HG02798 (cell line): ENCODE measurements around the gene AP3S2.
"Not testable (repeated sequence)": the region's sequence is repeated elsewhere in the genome, so short reads cannot be mapped to it uniquely, and the experiment has no call there.

Experiments used
- ATAC-seq: cut with Tn5 transposase; IDR thresholded peaks from one replicate; pipeline ENCODE4 v1.9.1; 2021; ENCODE audit warnings: mild to moderate bottlenecking; ENCODE audit not compliant: unreplicated experiment, poor library complexity

The AP3S2 gene

DNA sequence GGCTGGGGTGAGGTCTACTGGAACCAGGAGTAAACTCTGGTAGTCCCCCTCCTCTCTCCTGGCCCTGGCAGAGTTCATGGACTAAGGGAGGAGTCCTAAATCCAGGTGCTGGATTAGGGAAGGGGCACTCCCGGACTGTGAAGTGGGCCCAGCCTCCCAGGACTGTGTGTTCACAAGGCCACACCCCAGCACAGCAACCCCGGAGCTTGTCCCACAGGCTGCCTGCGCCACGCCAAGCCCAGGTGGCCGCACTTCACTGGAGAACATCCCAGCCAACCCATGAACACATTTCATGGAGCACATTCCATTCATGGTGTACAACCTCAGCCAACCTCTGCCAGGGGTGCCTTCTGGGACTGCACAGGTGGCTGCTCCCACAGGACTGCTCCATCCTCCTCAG lies 10.7 kb upstream of the AP3S2 start:
- ATAC-seq = no peak

GRCh38 chr15:89903858-89904130 lies 10.0 kb upstream of the AP3S2 start:
- no peak for ATAC-seq

DNA sequence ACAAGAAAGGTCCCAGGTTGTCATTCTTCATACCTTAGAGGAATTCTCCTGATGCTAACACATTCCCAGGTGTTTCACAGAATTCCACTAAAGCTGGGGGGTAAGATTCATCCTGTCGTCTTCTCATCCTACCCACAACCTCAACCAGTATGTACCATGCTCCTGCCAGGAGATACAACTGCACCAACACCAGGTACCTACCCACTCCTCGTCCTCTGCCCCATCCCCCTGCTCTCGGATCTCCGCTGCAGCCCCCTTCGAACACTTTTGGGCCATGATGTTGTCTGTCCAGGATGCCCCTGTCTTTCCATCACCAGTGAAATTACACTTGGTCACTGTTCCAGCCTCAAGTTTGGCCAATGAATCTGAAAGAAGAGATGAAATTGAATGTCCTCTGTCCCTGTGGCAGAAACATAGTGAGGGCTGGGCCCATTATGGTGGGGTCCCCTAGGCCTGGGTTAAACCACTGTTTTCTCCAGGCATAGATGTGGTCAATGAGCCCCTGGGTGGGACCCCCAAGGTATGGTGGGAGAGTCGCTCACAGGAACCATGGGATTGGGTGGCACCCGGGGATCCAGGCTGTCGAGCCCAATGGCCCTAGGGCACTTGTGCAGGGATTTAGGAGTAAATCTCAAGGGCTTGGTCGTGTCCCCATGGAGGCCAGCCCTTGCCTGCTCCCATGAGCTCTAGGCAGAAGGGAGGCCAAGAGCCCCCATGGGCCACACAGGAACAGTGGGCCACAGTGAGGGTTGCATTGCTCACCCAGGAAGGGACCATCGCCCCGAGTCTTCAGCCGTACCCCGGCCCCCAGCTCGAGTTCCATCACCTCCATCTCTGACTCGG lies 9.4 kb upstream of the AP3S2 start:
- ATAC-seq = no peak

GRCh38 chr15:89900849-89901248 lies 7.1 kb upstream of the AP3S2 start:
- no peak for ATAC-seq

GRCh38 chr15:89899951-89900567 lies 6.3 kb upstream of the AP3S2 start:
- ATAC-seq = no peak

- ATAC-seq = no peak
These were observed 5.6 kb upstream of the AP3S2 start for GRCh38 chr15:89899295-89899945.

- ATAC-seq = peak; percentile 51
These were observed 5.0 kb upstream of the AP3S2 start for GRCh38 chr15:89898614-89899294.

DNA sequence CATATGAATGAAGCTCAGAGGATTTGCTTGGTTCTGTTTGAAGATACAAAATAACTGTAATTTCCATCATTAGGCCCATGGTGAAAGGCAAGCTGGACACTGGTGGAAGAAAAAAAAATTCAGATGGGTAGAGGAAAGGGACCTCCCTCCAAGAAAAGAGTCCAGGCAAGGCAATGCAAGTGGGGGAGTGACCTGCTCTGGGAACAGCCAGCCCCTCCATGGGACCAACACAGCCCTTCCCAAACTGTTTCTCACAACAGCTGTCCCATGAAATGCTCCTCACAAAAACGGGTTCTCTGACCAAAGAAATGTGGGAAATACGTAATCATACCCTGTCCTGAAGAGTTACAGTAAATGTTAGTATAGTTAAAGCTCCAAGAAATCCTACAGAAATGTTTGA lies 4.4 kb upstream of the AP3S2 start:
- ATAC-seq = no peak

GRCh38 chr15:89893027-89893426 lies 767 bp downstream of the AP3S2 start:
- ATAC-seq = no peak

DNA sequence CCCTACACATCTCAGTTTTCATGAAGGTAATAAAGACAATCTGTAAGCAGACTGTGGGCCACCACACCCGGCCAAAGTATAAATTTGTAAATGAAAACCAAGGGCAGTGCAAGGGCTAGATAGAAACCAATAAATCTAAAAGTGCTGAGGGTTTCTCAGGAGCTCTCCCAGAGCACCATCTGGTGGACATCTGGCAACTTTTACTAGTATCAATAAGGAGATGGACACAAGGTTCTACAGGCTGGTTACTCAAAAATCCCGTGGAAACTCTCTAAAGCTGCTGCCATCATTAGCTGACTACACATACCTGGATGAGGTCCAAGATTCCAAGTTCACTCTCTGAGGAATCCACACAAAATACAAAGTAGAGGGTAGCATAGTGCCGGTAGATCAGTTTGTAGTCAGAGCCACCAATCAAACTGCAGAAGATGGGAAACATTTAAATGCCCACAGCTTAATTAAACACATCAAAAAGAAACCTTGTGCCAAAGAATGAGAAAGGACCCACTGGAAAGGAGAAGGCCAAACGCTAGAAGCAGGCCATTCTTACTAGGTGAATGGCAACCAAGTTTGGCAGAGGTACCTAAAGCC lies 5.5 kb downstream of the AP3S2 start:
- ATAC-seq = no peak

DNA sequence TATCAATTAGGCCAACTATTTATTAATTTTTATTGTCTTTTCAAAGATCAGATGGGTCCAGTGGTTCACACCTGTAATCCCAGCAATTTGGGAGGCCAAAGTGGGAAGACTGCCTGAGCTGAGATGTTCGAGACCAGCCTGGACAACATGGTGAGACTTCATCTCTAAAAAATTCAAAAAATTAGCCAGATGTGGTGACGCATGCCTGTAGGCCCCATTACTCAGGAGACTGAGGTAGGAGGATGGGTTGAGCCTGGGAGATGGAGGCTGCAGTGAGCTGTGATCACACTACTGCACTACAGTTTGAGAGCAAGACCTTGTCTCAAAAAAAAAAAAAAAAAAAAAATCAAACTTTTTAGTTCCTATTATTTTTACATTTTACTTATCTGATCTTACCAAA lies 8.2 kb downstream of the AP3S2 start:
- ATAC-seq = no peak

- not testable (repeated sequence) for ATAC-seq
These were observed 8.6 kb downstream of the AP3S2 start for GRCh38 chr15:89885179-89885578.

- ATAC-seq = no peak
These were observed 10.3 kb downstream of the AP3S2 start for GRCh38 chr15:89883518-89883917.

DNA sequence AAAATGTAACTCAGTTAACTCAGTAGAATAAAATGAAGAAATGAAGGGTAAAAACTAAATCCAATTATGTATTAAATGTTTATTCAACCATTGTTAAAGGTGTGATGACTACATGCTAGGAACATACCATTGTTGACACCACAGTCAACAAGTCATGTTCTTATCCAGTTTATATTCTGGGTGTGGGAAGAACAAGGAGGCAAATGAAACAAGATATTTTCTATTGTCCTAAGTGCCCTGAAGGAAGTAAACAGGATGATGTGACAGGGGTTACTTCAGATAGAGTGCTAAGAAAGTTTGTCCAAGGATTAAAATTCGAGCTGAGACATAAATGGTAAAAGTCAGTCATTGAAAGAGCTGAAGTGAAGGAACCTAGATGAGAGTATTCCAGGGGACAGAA lies 13.1 kb downstream of the AP3S2 start:
- no peak for ATAC-seq

DNA sequence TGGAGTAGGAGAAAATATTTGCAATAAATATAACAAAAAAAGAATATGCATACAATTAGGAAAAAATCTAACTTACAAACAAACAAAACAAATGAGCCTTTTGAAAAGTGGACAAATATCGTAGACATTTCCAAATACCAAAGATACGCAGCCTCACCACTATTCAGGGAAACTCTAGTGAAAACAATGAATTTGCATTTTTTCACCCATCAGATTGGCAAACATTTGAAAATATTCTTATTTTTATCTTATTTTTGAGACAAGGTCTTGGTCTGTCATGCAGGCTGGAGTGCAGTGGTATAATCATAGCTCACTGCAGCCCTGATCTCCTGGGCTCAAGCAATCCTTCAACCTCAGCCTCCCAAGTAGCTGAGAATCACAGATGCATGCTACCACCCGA lies 15.5 kb downstream of the AP3S2 start:
- no peak for ATAC-seq

- no peak for ATAC-seq
These were observed 16.7 kb downstream of the AP3S2 start for GRCh38 chr15:89877083-89877425.

GRCh38 chr15:89876396-89877082 lies 17.3 kb downstream of the AP3S2 start:
- ATAC-seq = no peak

GRCh38 chr15:89875741-89876140 lies 18.1 kb downstream of the AP3S2 start:
- ATAC-seq = no peak

- ATAC-seq = peak; percentile 78
These were observed 18.7 kb downstream of the AP3S2 start for GRCh38 chr15:89874926-89875564.
